GM12878 (cell line): ENCODE results near the gene ADAMTS18.

ENCODE experiments used
- DPF2 ChIP-seq: fragments of 450-650 bp; IDR thresholded peaks from 2 replicates; pipeline ENCODE4 v1.6.1; 2017; ENCODE audit warnings: mild to moderate bottlenecking
- FOXM1 ChIP-seq: IDR thresholded peaks from 2 replicates; pipeline ENCODE4 v1.6.1; 2012; ENCODE audit warnings: low read depth, mild to moderate bottlenecking, inconsistent platforms, low read length, moderate library complexity
- TF ChIP-seq, protein P1 (sequence below), 3 experiments: IDR thresholded peaks in 2 of 3; conservative IDR thresholded peaks in 1 of 3; 2 replicates each; pipeline ENCODE4 v1.5.1; 2011; ENCODE audit warnings: low read depth in 3 of 3, low read length in 3 of 3, mild to moderate bottlenecking in 3 of 3, control low read depth in 2 of 3, moderate library complexity in 2 of 3, inconsistent platforms in 1 of 3, mixed read lengths in 1 of 3; ENCODE audit not compliant: control insufficient read depth in 2 of 3, insufficient read depth in 1 of 3; ENCODE audit errors: extremely low read depth in 1 of 3
- TF ChIP-seq, protein P2 (sequence below): IDR thresholded peaks from 2 replicates; pipeline ENCODE4 v1.6.1; 2012; ENCODE audit warnings: low read depth, low read length, improper control_type of control experiment

DNA sequence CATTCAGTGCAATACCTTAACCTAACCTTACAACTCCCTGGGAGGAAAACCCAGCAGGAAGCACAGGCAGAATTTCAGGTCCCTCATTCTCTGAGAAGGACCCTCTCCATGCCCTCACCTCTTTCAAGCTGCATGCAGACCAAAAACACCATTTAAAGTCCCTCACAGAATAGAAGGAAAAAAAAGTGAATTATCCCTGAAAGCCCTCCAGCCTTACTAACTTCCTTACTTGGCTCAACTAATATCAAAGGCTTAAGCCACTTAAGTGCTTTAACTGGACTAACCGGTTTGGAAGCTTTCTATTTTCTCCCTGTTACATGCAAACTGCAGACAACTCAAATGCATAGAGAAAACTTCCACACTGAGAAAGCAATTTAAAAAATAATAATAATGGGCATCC is 60.5 kb downstream of the ADAMTS18 start:
- TF ChIP-seq, protein P1, sequence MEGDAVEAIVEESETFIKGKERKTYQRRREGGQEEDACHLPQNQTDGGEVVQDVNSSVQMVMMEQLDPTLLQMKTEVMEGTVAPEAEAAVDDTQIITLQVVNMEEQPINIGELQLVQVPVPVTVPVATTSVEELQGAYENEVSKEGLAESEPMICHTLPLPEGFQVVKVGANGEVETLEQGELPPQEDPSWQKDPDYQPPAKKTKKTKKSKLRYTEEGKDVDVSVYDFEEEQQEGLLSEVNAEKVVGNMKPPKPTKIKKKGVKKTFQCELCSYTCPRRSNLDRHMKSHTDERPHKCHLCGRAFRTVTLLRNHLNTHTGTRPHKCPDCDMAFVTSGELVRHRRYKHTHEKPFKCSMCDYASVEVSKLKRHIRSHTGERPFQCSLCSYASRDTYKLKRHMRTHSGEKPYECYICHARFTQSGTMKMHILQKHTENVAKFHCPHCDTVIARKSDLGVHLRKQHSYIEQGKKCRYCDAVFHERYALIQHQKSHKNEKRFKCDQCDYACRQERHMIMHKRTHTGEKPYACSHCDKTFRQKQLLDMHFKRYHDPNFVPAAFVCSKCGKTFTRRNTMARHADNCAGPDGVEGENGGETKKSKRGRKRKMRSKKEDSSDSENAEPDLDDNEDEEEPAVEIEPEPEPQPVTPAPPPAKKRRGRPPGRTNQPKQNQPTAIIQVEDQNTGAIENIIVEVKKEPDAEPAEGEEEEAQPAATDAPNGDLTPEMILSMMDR (IDR thresholded peaks at IDR 0.05 in 2 of 3, conservative IDR thresholded peaks at IDR 0.05 in 1 of 3; ENCODE audit: control insufficient read depth in 2 of 3, extremely low read depth in 1 of 3, insufficient read depth in 1 of 3, low read depth in 3 of 3, low read length in 3 of 3) = no peak
- TF ChIP-seq, protein P2, sequence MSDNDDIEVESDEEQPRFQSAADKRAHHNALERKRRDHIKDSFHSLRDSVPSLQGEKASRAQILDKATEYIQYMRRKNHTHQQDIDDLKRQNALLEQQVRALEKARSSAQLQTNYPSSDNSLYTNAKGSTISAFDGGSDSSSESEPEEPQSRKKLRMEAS = no peak
- no peak for TF ChIP-seq FOXM1
- TF ChIP-seq DPF2 = no peak
